AG10803 (cell line): ENCODE data around the gene BNIP2.

Experiments used
- DNase-seq: peaks from one replicate; pipeline ENCODE4 v3.0.0; 2010; ENCODE audit warnings: low read depth
- H3K4me3 ChIP-seq: 2 replicates; pipeline ENCODE4 v1.5.1; 2011; ENCODE audit warnings: mild to moderate bottlenecking, low read length, control low read depth
- TF ChIP-seq, protein P1 (sequence below): conservative IDR thresholded peaks from 2 replicates; pipeline ENCODE4 v1.5.1; 2011; ENCODE audit warnings: mild to moderate bottlenecking, low read length, control low read depth, inconsistent platforms

Gene BNIP2

DNA sequence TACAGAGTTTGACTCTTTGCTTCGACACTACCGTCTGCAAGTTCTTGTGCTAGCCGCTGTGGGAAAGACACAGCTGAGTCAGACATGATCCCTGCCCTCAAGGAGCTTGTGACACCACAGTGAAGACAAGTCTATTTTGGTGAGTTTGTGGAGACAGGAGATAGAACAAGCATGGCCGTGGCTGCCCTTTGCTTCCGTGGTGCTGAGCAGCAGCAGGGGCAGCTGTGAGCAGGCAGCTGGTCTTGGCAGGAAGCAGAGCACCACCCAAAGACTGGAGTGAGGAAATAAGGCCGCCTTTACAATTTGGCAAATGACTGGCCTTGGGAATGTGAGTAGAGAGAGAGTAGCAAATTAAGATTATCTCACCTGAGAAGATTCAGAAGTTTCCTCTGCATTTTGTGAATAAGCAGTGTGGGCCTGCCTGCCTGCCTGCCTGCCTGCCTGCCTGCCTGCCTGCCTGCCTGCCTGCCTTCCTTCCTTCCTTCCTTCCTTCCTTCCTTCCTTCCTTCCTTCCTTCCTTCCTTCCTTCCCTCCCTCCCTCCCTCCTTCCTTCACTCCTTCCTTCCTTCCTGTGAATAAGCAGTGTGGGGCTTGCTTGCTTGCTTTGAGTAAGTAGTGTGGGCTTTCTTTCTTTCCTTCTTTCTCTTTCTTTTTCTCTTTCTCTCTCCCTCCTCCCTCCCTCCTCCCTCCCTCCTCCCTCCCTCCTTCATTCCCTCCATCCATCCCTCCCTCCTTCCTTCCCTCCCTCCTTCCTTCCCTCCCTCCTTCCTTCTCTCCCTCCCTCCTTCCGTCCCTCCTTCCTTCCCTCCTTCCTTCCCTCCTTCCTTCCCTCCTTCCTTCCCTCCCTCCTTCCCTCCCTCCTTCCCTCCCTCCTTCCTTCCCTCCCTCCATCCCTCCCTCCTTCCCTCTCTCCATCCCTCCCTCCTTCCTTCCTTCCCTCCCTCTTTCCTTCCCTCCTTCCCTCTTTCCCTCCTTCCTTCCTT is 79.1 kb downstream of the BNIP2 start:
- no peak overlapping the region for H3K4me3 ChIP-seq
- TF ChIP-seq, protein P1, sequence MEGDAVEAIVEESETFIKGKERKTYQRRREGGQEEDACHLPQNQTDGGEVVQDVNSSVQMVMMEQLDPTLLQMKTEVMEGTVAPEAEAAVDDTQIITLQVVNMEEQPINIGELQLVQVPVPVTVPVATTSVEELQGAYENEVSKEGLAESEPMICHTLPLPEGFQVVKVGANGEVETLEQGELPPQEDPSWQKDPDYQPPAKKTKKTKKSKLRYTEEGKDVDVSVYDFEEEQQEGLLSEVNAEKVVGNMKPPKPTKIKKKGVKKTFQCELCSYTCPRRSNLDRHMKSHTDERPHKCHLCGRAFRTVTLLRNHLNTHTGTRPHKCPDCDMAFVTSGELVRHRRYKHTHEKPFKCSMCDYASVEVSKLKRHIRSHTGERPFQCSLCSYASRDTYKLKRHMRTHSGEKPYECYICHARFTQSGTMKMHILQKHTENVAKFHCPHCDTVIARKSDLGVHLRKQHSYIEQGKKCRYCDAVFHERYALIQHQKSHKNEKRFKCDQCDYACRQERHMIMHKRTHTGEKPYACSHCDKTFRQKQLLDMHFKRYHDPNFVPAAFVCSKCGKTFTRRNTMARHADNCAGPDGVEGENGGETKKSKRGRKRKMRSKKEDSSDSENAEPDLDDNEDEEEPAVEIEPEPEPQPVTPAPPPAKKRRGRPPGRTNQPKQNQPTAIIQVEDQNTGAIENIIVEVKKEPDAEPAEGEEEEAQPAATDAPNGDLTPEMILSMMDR: no peak
- no peak for DNase-seq
